ENCODE data around the gene POU6F1.

POU6F1 gene

GRCh38 chr12:51214895-51215294 lies 3.0 kb downstream of the POU6F1 start:
- CTCF ChIA-PET = interaction anchor here (0.6 kb wide), 1 partner anchor 526 kb away, joined by 3 read pairs; no protein-coding TSS in a partner anchor
- no peak overlapping the region for H3K27ac ChIP-seq
- TF ChIP-seq CTCF (conservative IDR thresholded peaks at IDR 0.05; ENCODE audit: low read depth) = no peak
- DNase-seq (ENCODE audit: low spot score) = no peak
- POLR2A ChIA-PET (ENCODE audit: low non-redundant PET) = no interaction called here

- ChIA-PET CTCF (interaction anchor here (0.5 kb wide), 1 partner anchor 244 kb away, joined by 4 read pairs; no protein-coding TSS in a partner anchor), POLR2A (ENCODE audit: low non-redundant PET) (interaction anchor here (0.5 kb wide), 1 partner anchor 27 kb away, joined by 3 read pairs; no protein-coding TSS in a partner anchor)
- H3K27ac ChIP-seq = no peak overlapping the region
- no peak for TF ChIP-seq CTCF (conservative IDR thresholded peaks at IDR 0.05; ENCODE audit: low read depth)
- DNase-seq (ENCODE audit: low spot score) = no peak
Measured at GRCh38 chr12:51210690-51211395, 7.0 kb downstream of the POU6F1 start.

- no peak for TF ChIP-seq CTCF (conservative IDR thresholded peaks at IDR 0.05; ENCODE audit: low read depth)
- H3K27ac ChIP-seq = no peak overlapping the region
- no peak for DNase-seq (ENCODE audit: low spot score)
- POLR2A ChIA-PET (ENCODE audit: low non-redundant PET) = no interaction called here
- CTCF ChIA-PET = no interaction called here
Measured at GRCh38 chr12:51209259-51209658, 8.6 kb downstream of the POU6F1 start.

- TF ChIP-seq CTCF (conservative IDR thresholded peaks at IDR 0.05; ENCODE audit: low read depth) = no peak
- CTCF ChIA-PET = no interaction called here
- no peak for DNase-seq (ENCODE audit: low spot score)
- no peak overlapping the region for H3K27ac ChIP-seq
- POLR2A ChIA-PET (ENCODE audit: low non-redundant PET) = interaction anchor here (0.8 kb wide), 1 partner anchor 125 kb away, joined by 4 read pairs; the partner anchor contains the start of gene CSRNP2
Measured at GRCh38 chr12:51208016-51208660, 9.7 kb downstream of the POU6F1 start.

GRCh38 chr12:51205350-51205749 lies 12.5 kb downstream of the POU6F1 start:
- POLR2A ChIA-PET (ENCODE audit: low non-redundant PET) = no interaction called here
- TF ChIP-seq CTCF (conservative IDR thresholded peaks at IDR 0.05; ENCODE audit: low read depth) = no peak
- H3K27ac ChIP-seq = no peak overlapping the region; the same call in 1 of the 2 replicates
- CTCF ChIA-PET = no interaction called here
- DNase-seq (ENCODE audit: low spot score) = no peak

GRCh38 chr12:51202718-51203117 lies 15.1 kb downstream of the POU6F1 start:
- H3K27ac ChIP-seq = no peak overlapping the region
- ChIA-PET CTCF (no interaction called here), POLR2A (ENCODE audit: low non-redundant PET) (no interaction called here)
- TF ChIP-seq CTCF (conservative IDR thresholded peaks at IDR 0.05; ENCODE audit: low read depth) = no peak
- DNase-seq (ENCODE audit: low spot score) = no peak

Measured in RWPE1 (cell line).